GM10266 (cell line): ENCODE measurements around the gene FKBP1A.

Experiments
- DNase-seq: peaks from one replicate; pipeline ENCODE4 v3.0.0; 2012; ENCODE audit errors: extremely low spot score
- TF ChIP-seq, protein P1 (sequence below): IDR thresholded peaks from 2 replicates; pipeline ENCODE4 v1.5.1; 2012; ENCODE audit warnings: mild to moderate bottlenecking, low read depth; ENCODE audit not compliant: control insufficient read depth, insufficient read depth; ENCODE audit errors: missing control alignments

Gene FKBP1A

DNA sequence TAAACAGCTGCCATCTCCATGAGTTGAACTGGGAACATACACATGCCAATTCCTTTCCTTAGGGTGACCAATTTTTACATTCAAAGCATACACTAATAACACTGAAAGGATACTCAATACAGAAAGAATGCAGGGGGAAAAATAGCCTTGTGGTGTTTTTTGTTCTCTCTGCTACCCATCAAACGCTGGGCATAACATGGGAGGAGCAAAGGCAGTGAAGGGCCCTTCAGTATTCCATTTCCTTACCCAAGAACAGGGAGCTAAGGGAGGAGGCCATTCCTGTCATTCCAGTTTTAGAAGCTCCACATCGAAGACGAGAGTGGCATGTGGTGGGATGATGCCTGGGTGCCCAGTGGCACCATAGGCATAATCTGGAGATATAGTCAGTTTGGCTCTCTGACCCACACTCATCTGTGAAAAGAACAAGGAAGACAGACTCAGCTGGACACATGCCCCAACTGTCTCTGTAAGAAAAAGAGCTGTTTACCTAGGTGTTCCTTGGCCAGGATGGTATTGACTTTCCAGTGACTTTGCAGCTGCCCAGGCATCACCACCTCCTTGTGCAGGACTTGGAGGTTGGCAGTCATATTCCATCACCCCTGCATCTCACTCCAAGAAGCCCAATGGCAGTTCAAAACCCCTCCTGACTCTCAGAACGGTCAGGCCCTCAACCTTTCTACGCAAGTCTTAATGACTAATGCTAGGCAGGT is 20.9 kb downstream of the FKBP1A start:
- DNase-seq = no peak
- TF ChIP-seq, protein P1, sequence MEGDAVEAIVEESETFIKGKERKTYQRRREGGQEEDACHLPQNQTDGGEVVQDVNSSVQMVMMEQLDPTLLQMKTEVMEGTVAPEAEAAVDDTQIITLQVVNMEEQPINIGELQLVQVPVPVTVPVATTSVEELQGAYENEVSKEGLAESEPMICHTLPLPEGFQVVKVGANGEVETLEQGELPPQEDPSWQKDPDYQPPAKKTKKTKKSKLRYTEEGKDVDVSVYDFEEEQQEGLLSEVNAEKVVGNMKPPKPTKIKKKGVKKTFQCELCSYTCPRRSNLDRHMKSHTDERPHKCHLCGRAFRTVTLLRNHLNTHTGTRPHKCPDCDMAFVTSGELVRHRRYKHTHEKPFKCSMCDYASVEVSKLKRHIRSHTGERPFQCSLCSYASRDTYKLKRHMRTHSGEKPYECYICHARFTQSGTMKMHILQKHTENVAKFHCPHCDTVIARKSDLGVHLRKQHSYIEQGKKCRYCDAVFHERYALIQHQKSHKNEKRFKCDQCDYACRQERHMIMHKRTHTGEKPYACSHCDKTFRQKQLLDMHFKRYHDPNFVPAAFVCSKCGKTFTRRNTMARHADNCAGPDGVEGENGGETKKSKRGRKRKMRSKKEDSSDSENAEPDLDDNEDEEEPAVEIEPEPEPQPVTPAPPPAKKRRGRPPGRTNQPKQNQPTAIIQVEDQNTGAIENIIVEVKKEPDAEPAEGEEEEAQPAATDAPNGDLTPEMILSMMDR = no peak

DNA sequence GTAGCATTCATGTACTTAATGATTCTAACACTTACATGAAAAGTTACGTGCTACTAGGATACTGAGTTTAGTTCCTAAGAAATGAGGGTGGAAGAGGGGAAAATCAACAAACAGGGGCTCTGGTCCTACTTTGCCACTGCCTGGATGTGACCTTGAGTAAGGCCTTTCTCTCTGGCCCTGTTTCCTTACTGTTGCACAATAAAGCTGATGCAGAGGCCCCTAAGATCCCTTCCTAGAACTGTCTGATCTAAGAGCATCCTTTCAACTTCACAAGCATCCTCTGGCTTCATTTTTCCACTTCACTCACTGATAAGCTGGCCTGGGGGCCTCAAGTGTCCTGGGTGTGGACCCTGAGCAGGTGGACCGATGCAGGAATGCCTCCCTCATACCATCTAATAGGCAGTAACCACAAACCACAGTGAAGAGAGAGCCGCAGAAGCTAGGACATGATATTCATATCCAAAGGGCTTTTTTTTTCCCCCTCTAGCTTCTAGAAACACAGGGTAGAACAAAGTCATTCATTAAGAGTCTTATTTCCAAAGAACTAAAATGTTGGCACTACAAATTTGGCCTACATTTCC is 21.6 kb downstream of the FKBP1A start:
- TF ChIP-seq, protein P1 = no peak
- no peak for DNase-seq

DNA sequence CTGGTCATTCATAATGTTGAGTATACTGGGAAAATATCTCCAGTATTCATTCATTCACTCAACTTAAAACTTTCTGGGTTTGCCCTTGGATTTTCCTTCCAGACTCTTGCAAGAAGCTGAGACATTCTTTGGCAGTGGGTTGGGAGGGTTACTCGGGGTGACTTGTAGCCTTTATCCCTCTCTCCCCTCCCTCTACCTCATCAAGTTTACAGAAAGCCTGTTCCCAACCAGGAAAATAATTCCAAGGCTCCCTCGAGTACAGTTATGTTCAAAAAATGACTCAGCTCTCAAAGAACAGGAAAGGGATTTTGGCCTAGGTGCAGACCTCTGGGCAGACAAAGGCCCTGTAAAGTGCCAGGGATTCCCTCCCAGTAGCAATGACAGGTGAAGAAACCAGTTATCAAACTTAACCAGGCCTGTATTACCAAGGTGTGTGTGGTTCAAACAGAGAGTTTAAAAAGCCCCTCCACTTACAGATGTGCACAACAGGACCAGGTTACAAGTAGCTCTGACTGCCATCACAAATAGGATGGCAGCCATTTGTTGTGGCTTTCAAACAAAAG is 22.2 kb downstream of the FKBP1A start:
- TF ChIP-seq, protein P1 = no peak
- DNase-seq = no peak

DNA sequence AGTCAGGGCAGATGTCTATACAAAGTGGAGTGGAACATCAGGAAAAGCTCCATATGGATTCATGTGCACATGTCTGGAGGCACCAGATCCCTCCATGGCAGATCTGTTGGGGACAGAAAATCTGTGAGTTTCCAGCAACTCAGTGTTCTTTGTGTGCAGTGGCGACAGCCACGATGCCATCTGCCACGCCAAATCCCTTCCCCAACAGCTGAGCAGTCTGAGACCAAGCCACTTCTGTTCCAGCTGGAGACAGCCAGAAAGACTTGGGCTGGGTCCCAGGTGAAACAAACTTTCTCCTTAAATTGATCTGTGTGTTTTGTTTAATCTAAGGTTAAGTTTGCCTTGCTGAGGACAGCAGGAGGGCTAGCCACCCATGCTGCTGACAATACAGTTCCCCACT is 22.9 kb downstream of the FKBP1A start:
- no peak for DNase-seq
- TF ChIP-seq, protein P1 = no peak

DNA sequence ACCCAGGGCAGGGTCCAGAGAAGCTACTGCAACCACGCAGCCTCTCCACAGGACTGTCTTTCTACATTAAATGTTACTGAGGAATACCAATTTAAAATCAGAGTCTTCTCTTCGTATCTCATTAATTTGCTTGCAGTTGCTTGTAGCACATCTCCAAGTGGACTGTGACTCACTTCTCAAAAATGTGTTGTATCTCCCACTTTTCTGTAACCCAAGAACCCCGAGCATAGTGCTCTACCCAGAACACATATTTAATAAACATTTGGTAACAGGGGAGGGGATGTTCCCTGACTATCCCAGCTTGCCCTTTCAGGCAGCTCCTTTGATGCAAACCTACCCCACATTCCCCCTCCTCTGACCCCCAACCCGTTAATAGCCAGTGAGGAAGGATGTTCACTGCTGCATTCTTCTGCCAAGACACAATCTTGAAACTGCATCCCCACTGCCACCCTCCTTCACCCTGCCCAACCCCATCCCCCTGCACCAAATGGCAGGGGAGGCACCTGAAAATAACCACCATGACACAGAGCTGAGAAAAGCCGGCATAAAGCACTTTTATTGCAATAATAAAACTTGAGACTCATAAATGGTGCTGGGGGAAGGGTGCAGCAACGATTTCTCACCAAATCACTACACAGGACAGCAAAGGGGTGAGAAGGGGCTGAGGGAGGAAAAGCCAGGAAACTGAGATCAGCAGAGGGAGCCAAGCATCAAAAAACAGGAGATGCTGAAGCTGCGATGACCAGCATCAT is 24.2 kb downstream of the FKBP1A start:
- TF ChIP-seq, protein P1 = no peak
- no peak for DNase-seq

DNA sequence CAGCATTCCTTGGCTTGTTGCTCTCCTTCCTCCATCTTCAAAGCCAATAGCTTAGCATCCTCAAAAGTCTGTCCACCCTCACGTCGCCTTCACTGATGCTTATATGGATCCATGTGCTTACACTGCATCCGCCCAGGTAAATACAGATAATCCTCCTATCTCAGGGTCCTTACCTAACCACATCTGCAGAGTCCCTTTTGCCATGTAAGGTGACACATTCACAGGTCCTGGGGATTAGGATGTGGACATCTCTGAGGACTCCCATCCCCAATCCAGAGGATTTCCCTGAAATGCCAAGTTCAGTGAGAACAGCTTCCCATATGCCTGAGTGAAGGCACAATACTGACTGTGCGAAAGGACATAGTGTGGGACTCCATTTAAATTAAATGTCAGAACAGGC is 25.4 kb downstream of the FKBP1A start:
- no peak for DNase-seq

More for the DNA sequence above, 25.4 kb downstream of the FKBP1A start:
- TF ChIP-seq, protein P1 = no peak
